Measurements from ENCODE around the gene JPH3. TPM values are rescaled to one million over a fixed set of nuclear protein-coding genes. Genes with fewer than 3 reads are reported as not detected.
A peak's percentile ranks its signal among the peaks of the same experiment; 100 is the strongest.

Gene JPH3
- total RNA-seq, 1 experiment from 2014 or later, result 39.0 TPM

DNA sequence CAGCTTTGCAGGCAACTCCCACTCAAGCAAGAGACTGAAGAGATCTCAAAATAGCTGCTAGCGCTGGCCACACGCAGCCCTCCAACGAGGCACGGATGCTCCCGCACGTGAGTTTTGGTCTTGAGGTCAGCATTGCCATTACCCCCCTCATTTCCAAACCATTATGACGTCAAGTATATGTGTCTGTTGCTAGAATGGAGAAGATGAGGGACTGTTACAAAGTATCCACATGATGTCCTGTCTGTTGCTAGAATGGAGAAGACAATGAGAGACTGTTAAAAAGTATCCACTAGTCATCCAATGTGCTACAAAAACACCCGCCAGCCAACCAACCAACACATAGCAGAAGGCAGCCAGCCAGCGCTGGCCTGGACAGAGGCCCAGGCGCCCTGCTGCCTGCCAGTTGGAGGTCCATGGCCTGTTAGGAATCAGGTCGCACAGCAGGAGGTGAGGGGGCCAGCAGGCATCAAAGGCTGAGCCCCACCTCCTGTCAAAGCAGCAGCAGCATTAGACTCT is 138.7 kb downstream of the JPH3 start:
- H3K4me1 Mint-ChIP-seq, result no peaks in the 10 kb centered on the region
- ChIA-PET CTCF (no interaction called here), POLR2A (no interaction called here)
- H3K27ac Mint-ChIP-seq, result peak overlapping the region; percentile 16; the same call in 1 of the 2 replicates
- H3K27me3 Mint-ChIP-seq (ENCODE audit: low read depth), result no peaks in the 10 kb centered on the region; the same call in 1 of the 2 replicates
- ATAC-seq (no peak), DNase-seq (ENCODE audit: low spot score) (no peak)
- TF ChIP-seq FOXJ3 (CRISPR knock-in tag; IDR thresholded peaks at IDR 0.05; ENCODE audit: borderline replicate concordance), result no peak
- TF ChIP-seq, protein P1, sequence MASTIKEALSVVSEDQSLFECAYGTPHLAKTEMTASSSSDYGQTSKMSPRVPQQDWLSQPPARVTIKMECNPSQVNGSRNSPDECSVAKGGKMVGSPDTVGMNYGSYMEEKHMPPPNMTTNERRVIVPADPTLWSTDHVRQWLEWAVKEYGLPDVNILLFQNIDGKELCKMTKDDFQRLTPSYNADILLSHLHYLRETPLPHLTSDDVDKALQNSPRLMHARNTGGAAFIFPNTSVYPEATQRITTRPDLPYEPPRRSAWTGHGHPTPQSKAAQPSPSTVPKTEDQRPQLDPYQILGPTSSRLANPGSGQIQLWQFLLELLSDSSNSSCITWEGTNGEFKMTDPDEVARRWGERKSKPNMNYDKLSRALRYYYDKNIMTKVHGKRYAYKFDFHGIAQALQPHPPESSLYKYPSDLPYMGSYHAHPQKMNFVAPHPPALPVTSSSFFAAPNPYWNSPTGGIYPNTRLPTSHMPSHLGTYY (CRISPR knock-in tag; IDR thresholded peaks at IDR 0.05), result no peak
- TF ChIP-seq, protein P2, sequence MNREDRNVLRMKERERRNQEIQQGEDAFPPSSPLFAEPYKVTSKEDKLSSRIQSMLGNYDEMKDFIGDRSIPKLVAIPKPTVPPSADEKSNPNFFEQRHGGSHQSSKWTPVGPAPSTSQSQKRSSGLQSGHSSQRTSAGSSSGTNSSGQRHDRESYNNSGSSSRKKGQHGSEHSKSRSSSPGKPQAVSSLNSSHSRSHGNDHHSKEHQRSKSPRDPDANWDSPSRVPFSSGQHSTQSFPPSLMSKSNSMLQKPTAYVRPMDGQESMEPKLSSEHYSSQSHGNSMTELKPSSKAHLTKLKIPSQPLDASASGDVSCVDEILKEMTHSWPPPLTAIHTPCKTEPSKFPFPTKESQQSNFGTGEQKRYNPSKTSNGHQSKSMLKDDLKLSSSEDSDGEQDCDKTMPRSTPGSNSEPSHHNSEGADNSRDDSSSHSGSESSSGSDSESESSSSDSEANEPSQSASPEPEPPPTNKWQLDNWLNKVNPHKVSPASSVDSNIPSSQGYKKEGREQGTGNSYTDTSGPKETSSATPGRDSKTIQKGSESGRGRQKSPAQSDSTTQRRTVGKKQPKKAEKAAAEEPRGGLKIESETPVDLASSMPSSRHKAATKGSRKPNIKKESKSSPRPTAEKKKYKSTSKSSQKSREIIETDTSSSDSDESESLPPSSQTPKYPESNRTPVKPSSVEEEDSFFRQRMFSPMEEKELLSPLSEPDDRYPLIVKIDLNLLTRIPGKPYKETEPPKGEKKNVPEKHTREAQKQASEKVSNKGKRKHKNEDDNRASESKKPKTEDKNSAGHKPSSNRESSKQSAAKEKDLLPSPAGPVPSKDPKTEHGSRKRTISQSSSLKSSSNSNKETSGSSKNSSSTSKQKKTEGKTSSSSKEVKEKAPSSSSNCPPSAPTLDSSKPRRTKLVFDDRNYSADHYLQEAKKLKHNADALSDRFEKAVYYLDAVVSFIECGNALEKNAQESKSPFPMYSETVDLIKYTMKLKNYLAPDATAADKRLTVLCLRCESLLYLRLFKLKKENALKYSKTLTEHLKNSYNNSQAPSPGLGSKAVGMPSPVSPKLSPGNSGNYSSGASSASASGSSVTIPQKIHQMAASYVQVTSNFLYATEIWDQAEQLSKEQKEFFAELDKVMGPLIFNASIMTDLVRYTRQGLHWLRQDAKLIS (CRISPR knock-in tag; IDR thresholded peaks at IDR 0.05; ENCODE audit: borderline replicate concordance), result no peak
- no peak for TF ChIP-seq TP53 (CRISPR knock-in tag; IDR thresholded peaks at IDR 0.05)
- TF ChIP-seq SMAD3 (CRISPR knock-in tag; IDR thresholded peaks at IDR 0.05; ENCODE audit: borderline replicate concordance), result no peak
- no peak for TF ChIP-seq FOXP1 (CRISPR knock-in tag; IDR thresholded peaks at IDR 0.05; ENCODE audit: borderline replicate concordance)
- no peak for TF ChIP-seq IRF2 (CRISPR knock-in tag; IDR thresholded peaks at IDR 0.05; ENCODE audit: borderline replicate concordance, low read depth)
- TF ChIP-seq, protein P3, sequence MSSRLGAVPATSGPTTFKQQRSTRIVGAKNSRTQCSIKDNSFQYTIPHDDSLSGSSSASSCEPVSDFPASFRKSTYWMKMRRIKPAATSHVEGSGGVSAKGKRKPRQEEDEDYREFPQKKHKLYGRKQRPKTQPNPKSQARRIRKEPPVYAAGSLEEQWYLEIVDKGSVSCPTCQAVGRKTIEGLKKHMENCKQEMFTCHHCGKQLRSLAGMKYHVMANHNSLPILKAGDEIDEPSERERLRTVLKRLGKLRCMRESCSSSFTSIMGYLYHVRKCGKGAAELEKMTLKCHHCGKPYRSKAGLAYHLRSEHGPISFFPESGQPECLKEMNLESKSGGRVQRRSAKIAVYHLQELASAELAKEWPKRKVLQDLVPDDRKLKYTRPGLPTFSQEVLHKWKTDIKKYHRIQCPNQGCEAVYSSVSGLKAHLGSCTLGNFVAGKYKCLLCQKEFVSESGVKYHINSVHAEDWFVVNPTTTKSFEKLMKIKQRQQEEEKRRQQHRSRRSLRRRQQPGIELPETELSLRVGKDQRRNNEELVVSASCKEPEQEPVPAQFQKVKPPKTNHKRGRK (CRISPR knock-in tag; IDR thresholded peaks at IDR 0.05; ENCODE audit: borderline replicate concordance), result no peak
- TF ChIP-seq, protein P4, sequence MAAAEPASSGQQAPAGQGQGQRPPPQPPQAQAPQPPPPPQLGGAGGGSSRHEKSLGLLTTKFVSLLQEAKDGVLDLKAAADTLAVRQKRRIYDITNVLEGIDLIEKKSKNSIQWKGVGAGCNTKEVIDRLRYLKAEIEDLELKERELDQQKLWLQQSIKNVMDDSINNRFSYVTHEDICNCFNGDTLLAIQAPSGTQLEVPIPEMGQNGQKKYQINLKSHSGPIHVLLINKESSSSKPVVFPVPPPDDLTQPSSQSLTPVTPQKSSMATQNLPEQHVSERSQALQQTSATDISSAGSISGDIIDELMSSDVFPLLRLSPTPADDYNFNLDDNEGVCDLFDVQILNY (CRISPR knock-in tag; IDR thresholded peaks at IDR 0.05), result no peak
- TF ChIP-seq ZNF138 (CRISPR knock-in tag; conservative IDR thresholded peaks at IDR 0.05), result no peak
- TF ChIP-seq OVOL2 (CRISPR knock-in tag; IDR thresholded peaks at IDR 0.05; ENCODE audit: borderline replicate concordance), result no peak
- TF ChIP-seq ESRRA (CRISPR knock-in tag; IDR thresholded peaks at IDR 0.05; ENCODE audit: borderline replicate concordance), result no peak
- TF ChIP-seq, protein P5, sequence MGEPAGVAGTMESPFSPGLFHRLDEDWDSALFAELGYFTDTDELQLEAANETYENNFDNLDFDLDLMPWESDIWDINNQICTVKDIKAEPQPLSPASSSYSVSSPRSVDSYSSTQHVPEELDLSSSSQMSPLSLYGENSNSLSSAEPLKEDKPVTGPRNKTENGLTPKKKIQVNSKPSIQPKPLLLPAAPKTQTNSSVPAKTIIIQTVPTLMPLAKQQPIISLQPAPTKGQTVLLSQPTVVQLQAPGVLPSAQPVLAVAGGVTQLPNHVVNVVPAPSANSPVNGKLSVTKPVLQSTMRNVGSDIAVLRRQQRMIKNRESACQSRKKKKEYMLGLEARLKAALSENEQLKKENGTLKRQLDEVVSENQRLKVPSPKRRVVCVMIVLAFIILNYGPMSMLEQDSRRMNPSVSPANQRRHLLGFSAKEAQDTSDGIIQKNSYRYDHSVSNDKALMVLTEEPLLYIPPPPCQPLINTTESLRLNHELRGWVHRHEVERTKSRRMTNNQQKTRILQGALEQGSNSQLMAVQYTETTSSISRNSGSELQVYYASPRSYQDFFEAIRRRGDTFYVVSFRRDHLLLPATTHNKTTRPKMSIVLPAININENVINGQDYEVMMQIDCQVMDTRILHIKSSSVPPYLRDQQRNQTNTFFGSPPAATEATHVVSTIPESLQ (CRISPR knock-in tag; IDR thresholded peaks at IDR 0.05), result no peak
- no peak for TF ChIP-seq CBFB (CRISPR knock-in tag; IDR thresholded peaks at IDR 0.05; ENCODE audit: low read depth)
- TF ChIP-seq, protein P6, sequence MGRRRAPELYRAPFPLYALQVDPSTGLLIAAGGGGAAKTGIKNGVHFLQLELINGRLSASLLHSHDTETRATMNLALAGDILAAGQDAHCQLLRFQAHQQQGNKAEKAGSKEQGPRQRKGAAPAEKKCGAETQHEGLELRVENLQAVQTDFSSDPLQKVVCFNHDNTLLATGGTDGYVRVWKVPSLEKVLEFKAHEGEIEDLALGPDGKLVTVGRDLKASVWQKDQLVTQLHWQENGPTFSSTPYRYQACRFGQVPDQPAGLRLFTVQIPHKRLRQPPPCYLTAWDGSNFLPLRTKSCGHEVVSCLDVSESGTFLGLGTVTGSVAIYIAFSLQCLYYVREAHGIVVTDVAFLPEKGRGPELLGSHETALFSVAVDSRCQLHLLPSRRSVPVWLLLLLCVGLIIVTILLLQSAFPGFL (CRISPR knock-in tag; IDR thresholded peaks at IDR 0.05; ENCODE audit: borderline replicate concordance), result no peak
- no peak for TF ChIP-seq HMGA2 (CRISPR knock-in tag; IDR thresholded peaks at IDR 0.05)
- no peak for TF ChIP-seq ZNF317 (CRISPR knock-in tag; IDR thresholded peaks at IDR 0.05; ENCODE audit: borderline replicate concordance, low read depth)
- peaks cover 6% of the 10 kb centered on the region; the same call in 1 of the 2 replicates for H3K9me3 Mint-ChIP-seq
- peaks cover 44% of the 10 kb centered on the region for H3K36me3 Mint-ChIP-seq
- H3K4me3 Mint-ChIP-seq, result no peak overlapping the region
